ENCODE data around the gene FAT3.

FAT3 gene

GRCh38 chr11:92224407-92225124 is at the start of gene FAT3:
Gene FAT3, plus strand, starts transcription at chr11:92224818. Its CDS starts 127,295 bp downstream, at chr11:92352113.
- DNase-seq: peak; percentile 31

GRCh38 chr11:92179017-92179670 is 45.5 kb upstream of the FAT3 start:
- no peak for DNase-seq

GRCh38 chr11:92180226-92180625 is 44.4 kb upstream of the FAT3 start:
- DNase-seq: no peak

- DNase-seq: peak; percentile 14
Measured at GRCh38 chr11:92180664-92181251, 43.9 kb upstream of the FAT3 start.

GRCh38 chr11:92190535-92191206 is 33.9 kb upstream of the FAT3 start:
- no peak for DNase-seq

GRCh38 chr11:92192141-92192540 is 32.5 kb upstream of the FAT3 start:
- no peak for DNase-seq

GRCh38 chr11:92198268-92198667 is 26.4 kb upstream of the FAT3 start:
- no peak for DNase-seq

- no peak for DNase-seq
Measured at GRCh38 chr11:92199991-92200390, 24.6 kb upstream of the FAT3 start.

GRCh38 chr11:92204731-92205130 is 19.9 kb upstream of the FAT3 start:
- no peak for DNase-seq

- DNase-seq: no peak
Measured at GRCh38 chr11:92206441-92206840, 18.2 kb upstream of the FAT3 start.

GRCh38 chr11:92211576-92212167 is 12.9 kb upstream of the FAT3 start:
- DNase-seq: peak; percentile 16

GRCh38 chr11:92212530-92212929 is 12.1 kb upstream of the FAT3 start:
- DNase-seq: no peak

- DNase-seq: no peak
Measured at GRCh38 chr11:92216789-92217188, 7.8 kb upstream of the FAT3 start.

- DNase-seq: no peak
Measured at GRCh38 chr11:92219476-92219875, 5.1 kb upstream of the FAT3 start.

- peak; percentile 6 for DNase-seq
Measured at GRCh38 chr11:92222701-92223100, 1.9 kb upstream of the FAT3 start.

- no peak for DNase-seq
Measured at GRCh38 chr11:92224054-92224406, 588 bp upstream of the FAT3 start.

GRCh38 chr11:92225125-92225567 is 528 bp downstream of the FAT3 start:
- no peak for DNase-seq

- no peak for DNase-seq
Measured at GRCh38 chr11:92225568-92226330, 1.1 kb downstream of the FAT3 start.

- DNase-seq: no peak
Measured at GRCh38 chr11:92226331-92227229, 2.0 kb downstream of the FAT3 start.

- DNase-seq: no peak
Measured at GRCh38 chr11:92227230-92227814, 2.7 kb downstream of the FAT3 start.

Data from NCI-H226 (cell line).